Suprapubic skin (tissue), 3 donors: ENCODE results near the gene KPNA4.

ENCODE experiments used
- CTCF ChIP-seq, 2 donors: fragments of 200-600 bp in 1 of 2; fragments of 450-650 bp in 1 of 2; sonication (generic) in 1 of 2; IDR thresholded peaks; one replicate each; pipeline ENCODE4 v1.5.1; 2016 to 2019; ENCODE audit warnings: antibody characterized with exemption in 2 of 2, mild to moderate bottlenecking in 1 of 2, moderate library complexity in 1 of 2
- EP300 ChIP-seq: sonication (generic); formaldehyde crosslinking; IDR thresholded peaks from one replicate; pipeline ENCODE4 v1.6.1; 2017; ENCODE audit warnings: antibody characterized with exemption
- POLR2A ChIP-seq, 2 donors: fragments of 450-650 bp; IDR thresholded peaks; one replicate each; pipeline ENCODE4 v1.6.1; 2017; ENCODE audit warnings: antibody characterized with exemption in 2 of 2, mild to moderate bottlenecking in 2 of 2, moderate library complexity in 2 of 2

GRCh38 chr3:160562952-160563351, 2.4 kb downstream of the KPNA4 start:
- TF ChIP-seq CTCF (IDR thresholded peaks at IDR 0.05), result no peak
- no peak for TF ChIP-seq POLR2A (IDR thresholded peaks at IDR 0.05)
- TF ChIP-seq EP300, result no peak
